ENCODE measurements around the gene HAUS3. TPM values are rescaled to one million over a fixed set of nuclear protein-coding genes. Genes with fewer than 3 reads are reported as not detected.

Gene HAUS3
- total RNA-seq (9.2 and 15.2 TPM in 2 replicates), polyA plus RNA-seq (16.3 and 19.4 TPM in 2 replicates)

- Histone ChIP-seq H3K27ac (peak within 1 kb of the TSS; percentile 61), H3K27me3 (no peaks in the 10 kb centered on the region), H3K4me3 (peak within 1 kb of the TSS; percentile 81), H3K36me3 (no peaks in the 10 kb centered on the region), H3K4me1 (ENCODE audit: low read depth) (peaks cover 21% of the 10 kb centered on the region), H3K9me3 (ENCODE audit: low read depth) (no peaks in the 10 kb centered on the region)
- no peak for TF ChIP-seq CTCF (IDR thresholded peaks at IDR 0.05; ENCODE audit: low read depth, low read length)
- peak; percentile 98 to 99 for DNase-seq (ENCODE audit: low read depth in 1 of 2, low spot score in 1 of 2)
Observed at GRCh38 chr4:2241410-2242353, at the start of gene HAUS3, which contains the start of gene POLN. HAUS3 (minus strand) TSS chr4:2242121; CDS start chr4:2240946, 1,175 bp downstream. POLN (minus strand) TSS chr4:2242121; CDS start chr4:2229231, 12,890 bp downstream.

GRCh38 chr4:2290974-2291704, 49.2 kb upstream of the HAUS3 start:
- H3K27ac ChIP-seq, result no peak overlapping the region
- no peaks in the 10 kb centered on the region for H3K36me3 ChIP-seq
- no peak for DNase-seq (ENCODE audit: low read depth in 1 of 2, low spot score in 1 of 2)
- no peaks in the 10 kb centered on the region for H3K27me3 ChIP-seq
- TF ChIP-seq CTCF (IDR thresholded peaks at IDR 0.05; ENCODE audit: low read depth, low read length), result no peak
- peaks cover under 1% of the 10 kb centered on the region for H3K4me1 ChIP-seq (ENCODE audit: low read depth)
- H3K4me3 ChIP-seq, result no peak overlapping the region
- H3K9me3 ChIP-seq (ENCODE audit: low read depth), result no peaks in the 10 kb centered on the region

- H3K4me1 ChIP-seq (ENCODE audit: low read depth), result no peaks in the 10 kb centered on the region
- no peak overlapping the region for H3K27ac ChIP-seq
- H3K4me3 ChIP-seq, result no peak overlapping the region
- H3K27me3 ChIP-seq, result no peaks in the 10 kb centered on the region
- DNase-seq (ENCODE audit: low read depth in 1 of 2, low spot score in 1 of 2), result no peak
- no peak for TF ChIP-seq CTCF (IDR thresholded peaks at IDR 0.05; ENCODE audit: low read depth, low read length)
- no peaks in the 10 kb centered on the region for H3K36me3 ChIP-seq
- H3K9me3 ChIP-seq (ENCODE audit: low read depth), result no peaks in the 10 kb centered on the region
Observed at GRCh38 chr4:2290488-2290887, 48.6 kb upstream of the HAUS3 start.

GRCh38 chr4:2289955-2290333, 48.0 kb upstream of the HAUS3 start:
- Histone ChIP-seq H3K27me3 (no peaks in the 10 kb centered on the region), H3K4me3 (no peak overlapping the region), H3K4me1 (ENCODE audit: low read depth) (no peaks in the 10 kb centered on the region), H3K9me3 (ENCODE audit: low read depth) (no peaks in the 10 kb centered on the region), H3K27ac (no peak overlapping the region), H3K36me3 (no peaks in the 10 kb centered on the region)
- no peak for DNase-seq (ENCODE audit: low read depth in 1 of 2, low spot score in 1 of 2)
- TF ChIP-seq CTCF (IDR thresholded peaks at IDR 0.05; ENCODE audit: low read depth, low read length), result no peak

GRCh38 chr4:2289311-2289954, 47.5 kb upstream of the HAUS3 start:
- Histone ChIP-seq H3K27ac (no peak overlapping the region), H3K4me3 (no peak overlapping the region), H3K27me3 (no peaks in the 10 kb centered on the region), H3K9me3 (ENCODE audit: low read depth) (no peaks in the 10 kb centered on the region), H3K36me3 (no peaks in the 10 kb centered on the region), H3K4me1 (ENCODE audit: low read depth) (no peaks in the 10 kb centered on the region)
- TF ChIP-seq CTCF (IDR thresholded peaks at IDR 0.05; ENCODE audit: low read depth, low read length), result no peak
- no peak for DNase-seq (ENCODE audit: low read depth in 1 of 2, low spot score in 1 of 2)
